Sigmoid colon (tissue), 4 donors: ENCODE results near the gene RPA3.

Experiments used
- EP300 ChIP-seq, 4 donors: sonication (generic); formaldehyde crosslinking; IDR thresholded peaks; one replicate each; pipeline ENCODE4 v1.6.1; 2017; ENCODE audit warnings: antibody characterized with exemption in 4 of 4
- POLR2A ChIP-seq, 2 donors: fragments of 450-650 bp; IDR thresholded peaks; one replicate each; pipeline ENCODE4 v1.6.1; 2016; ENCODE audit warnings: antibody characterized with exemption in 2 of 2, mild to moderate bottlenecking in 2 of 2, moderate library complexity in 2 of 2
- POLR2AphosphoS5 ChIP-seq, 4 donors: sonication (generic); formaldehyde crosslinking; IDR thresholded peaks; one replicate each; pipeline ENCODE4 v1.6.1; 2017; ENCODE audit warnings: antibody characterized with exemption in 4 of 4
- TF ChIP-seq, protein P1 (sequence below), 4 experiments: fragments of 450-650 bp in 3 of 4; fragments of 200-600 bp in 1 of 4; IDR thresholded peaks; one replicate each; pipeline ENCODE4 v1.5.1; 2016 to 2019; ENCODE audit warnings: antibody characterized with exemption in 4 of 4, mild to moderate bottlenecking in 3 of 4, moderate library complexity in 2 of 4

GRCh38 chr7:7761340-7761973, 43.0 kb upstream of the RPA3 start:
- TF ChIP-seq EP300 (IDR thresholded peaks at IDR 0.05) (no peak), POLR2AphosphoS5 (IDR thresholded peaks at IDR 0.05) (no peak), POLR2A (IDR thresholded peaks at IDR 0.05) (no peak)
- TF ChIP-seq, protein P1, sequence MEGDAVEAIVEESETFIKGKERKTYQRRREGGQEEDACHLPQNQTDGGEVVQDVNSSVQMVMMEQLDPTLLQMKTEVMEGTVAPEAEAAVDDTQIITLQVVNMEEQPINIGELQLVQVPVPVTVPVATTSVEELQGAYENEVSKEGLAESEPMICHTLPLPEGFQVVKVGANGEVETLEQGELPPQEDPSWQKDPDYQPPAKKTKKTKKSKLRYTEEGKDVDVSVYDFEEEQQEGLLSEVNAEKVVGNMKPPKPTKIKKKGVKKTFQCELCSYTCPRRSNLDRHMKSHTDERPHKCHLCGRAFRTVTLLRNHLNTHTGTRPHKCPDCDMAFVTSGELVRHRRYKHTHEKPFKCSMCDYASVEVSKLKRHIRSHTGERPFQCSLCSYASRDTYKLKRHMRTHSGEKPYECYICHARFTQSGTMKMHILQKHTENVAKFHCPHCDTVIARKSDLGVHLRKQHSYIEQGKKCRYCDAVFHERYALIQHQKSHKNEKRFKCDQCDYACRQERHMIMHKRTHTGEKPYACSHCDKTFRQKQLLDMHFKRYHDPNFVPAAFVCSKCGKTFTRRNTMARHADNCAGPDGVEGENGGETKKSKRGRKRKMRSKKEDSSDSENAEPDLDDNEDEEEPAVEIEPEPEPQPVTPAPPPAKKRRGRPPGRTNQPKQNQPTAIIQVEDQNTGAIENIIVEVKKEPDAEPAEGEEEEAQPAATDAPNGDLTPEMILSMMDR (IDR thresholded peaks at IDR 0.05): peak in 3 of 4 experiments; percentile 25 to 48 (median 30)
